22Rv1 (cell line): ENCODE measurements around the gene MIA3.

Experiments used
- H3K27ac ChIP-seq: fragments of 450-650 bp; 2 replicates; pipeline ENCODE4 v1.5.1; 2017
- ZFX ChIP-seq: fragments of 450-650 bp; IDR thresholded peaks from 2 replicates; pipeline ENCODE4 v1.6.1; 2017; ENCODE audit warnings: antibody characterized with exemption, borderline replicate concordance
- TF ChIP-seq, protein P1 (sequence below): fragments of 450-650 bp; IDR thresholded peaks from 2 replicates; pipeline ENCODE4 v1.5.1; 2017; ENCODE audit warnings: mild to moderate bottlenecking

The MIA3 gene, protein sequence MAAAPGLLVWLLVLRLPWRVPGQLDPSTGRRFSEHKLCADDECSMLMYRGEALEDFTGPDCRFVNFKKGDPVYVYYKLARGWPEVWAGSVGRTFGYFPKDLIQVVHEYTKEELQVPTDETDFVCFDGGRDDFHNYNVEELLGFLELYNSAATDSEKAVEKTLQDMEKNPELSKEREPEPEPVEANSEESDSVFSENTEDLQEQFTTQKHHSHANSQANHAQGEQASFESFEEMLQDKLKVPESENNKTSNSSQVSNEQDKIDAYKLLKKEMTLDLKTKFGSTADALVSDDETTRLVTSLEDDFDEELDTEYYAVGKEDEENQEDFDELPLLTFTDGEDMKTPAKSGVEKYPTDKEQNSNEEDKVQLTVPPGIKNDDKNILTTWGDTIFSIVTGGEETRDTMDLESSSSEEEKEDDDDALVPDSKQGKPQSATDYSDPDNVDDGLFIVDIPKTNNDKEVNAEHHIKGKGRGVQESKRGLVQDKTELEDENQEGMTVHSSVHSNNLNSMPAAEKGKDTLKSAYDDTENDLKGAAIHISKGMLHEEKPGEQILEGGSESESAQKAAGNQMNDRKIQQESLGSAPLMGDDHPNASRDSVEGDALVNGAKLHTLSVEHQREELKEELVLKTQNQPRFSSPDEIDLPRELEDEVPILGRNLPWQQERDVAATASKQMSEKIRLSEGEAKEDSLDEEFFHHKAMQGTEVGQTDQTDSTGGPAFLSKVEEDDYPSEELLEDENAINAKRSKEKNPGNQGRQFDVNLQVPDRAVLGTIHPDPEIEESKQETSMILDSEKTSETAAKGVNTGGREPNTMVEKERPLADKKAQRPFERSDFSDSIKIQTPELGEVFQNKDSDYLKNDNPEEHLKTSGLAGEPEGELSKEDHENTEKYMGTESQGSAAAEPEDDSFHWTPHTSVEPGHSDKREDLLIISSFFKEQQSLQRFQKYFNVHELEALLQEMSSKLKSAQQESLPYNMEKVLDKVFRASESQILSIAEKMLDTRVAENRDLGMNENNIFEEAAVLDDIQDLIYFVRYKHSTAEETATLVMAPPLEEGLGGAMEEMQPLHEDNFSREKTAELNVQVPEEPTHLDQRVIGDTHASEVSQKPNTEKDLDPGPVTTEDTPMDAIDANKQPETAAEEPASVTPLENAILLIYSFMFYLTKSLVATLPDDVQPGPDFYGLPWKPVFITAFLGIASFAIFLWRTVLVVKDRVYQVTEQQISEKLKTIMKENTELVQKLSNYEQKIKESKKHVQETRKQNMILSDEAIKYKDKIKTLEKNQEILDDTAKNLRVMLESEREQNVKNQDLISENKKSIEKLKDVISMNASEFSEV (N-terminal part only)

DNA sequence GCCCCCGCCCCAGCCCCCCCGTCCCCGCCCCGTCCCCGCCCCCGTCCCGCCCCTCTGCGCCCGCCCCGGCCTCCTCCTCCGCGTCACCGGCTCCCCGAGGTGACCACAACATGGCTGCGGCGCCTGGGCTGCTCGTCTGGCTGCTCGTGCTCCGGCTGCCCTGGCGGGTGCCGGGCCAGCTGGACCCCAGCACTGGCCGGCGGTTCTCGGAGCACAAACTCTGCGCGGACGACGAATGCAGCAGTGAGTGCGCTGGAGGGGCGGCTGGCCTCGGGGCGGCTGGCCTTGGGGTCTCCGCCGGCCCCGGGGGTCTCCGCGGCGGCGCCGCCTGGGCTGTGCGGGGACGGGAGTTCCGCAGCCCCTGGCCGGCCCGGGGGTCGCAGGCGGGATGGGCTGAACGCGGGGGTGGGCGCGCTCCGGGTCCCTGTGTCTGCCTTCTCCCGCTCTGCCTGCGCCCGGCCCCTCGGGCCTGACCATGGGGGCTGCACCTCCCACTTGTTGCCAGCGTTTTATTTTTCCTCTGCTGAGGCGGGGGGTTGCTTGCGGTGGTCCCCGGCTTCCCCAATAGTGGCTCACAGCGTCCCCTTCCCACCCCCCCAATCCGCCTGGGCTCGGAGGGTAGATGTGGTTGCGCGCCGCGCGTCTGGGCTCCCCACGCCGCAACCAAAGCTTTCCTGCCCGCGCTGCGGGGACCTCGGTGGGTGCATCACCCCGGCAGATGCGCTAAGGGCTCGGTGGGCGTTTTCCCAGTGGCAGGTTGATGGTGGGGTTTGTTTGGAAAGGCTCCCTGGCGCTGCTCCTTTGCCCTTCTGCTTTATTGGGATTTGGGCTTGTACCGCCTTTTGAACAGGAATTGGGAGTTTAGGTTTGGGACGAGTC, at the start of gene MIA3:
Gene MIA3 (plus strand): TSS at position 97 of the 879 bp plus-strand sequence. CDS start 14 bp downstream, at position 111.
- TF ChIP-seq ZFX = no peak
- TF ChIP-seq, protein P1, sequence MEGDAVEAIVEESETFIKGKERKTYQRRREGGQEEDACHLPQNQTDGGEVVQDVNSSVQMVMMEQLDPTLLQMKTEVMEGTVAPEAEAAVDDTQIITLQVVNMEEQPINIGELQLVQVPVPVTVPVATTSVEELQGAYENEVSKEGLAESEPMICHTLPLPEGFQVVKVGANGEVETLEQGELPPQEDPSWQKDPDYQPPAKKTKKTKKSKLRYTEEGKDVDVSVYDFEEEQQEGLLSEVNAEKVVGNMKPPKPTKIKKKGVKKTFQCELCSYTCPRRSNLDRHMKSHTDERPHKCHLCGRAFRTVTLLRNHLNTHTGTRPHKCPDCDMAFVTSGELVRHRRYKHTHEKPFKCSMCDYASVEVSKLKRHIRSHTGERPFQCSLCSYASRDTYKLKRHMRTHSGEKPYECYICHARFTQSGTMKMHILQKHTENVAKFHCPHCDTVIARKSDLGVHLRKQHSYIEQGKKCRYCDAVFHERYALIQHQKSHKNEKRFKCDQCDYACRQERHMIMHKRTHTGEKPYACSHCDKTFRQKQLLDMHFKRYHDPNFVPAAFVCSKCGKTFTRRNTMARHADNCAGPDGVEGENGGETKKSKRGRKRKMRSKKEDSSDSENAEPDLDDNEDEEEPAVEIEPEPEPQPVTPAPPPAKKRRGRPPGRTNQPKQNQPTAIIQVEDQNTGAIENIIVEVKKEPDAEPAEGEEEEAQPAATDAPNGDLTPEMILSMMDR = no peak
- H3K27ac ChIP-seq = peak within 1 kb of the TSS; percentile 55

DNA sequence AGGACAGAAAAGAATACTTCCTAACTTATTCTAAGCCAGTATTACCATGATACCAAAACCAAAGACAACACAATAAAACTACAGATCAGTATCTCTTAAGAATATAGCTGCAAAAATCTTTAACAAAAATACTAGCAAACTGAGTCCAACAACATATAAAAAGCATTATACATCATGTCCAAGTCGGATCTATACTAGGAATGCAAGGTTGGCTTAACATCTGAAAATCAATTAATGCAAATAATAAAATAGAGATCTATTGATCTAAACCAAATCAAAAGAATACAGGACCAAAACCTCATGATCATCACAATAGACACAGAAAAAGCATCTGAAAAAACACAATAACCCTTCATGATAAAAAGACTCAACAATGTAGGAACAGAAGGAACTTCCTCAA, 47.1 kb upstream of the MIA3 start:
- no peak overlapping the region for H3K27ac ChIP-seq
- TF ChIP-seq, protein P1 = no peak
- no peak for TF ChIP-seq ZFX

DNA sequence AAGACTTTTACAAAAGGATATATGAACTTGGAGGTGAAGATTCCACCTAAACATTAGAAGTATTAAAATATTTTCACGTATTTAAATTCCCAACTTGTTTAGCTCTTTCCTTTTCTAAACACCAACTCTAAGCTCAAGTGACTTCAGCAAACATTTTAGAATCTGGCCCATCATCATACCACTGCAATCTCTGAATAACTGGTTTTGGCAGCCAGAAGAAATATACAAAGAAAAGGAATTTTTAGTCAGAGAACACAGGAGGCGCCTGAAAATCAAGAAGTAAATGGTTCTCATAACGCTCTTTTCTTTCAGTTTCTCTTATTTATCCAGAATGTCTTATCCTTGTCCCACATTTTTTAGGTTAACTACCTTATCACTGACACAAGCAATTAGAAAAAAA, 38.6 kb upstream of the MIA3 start:
- no peak for TF ChIP-seq ZFX
- TF ChIP-seq, protein P1 = no peak
- H3K27ac ChIP-seq = no peak overlapping the region

DNA sequence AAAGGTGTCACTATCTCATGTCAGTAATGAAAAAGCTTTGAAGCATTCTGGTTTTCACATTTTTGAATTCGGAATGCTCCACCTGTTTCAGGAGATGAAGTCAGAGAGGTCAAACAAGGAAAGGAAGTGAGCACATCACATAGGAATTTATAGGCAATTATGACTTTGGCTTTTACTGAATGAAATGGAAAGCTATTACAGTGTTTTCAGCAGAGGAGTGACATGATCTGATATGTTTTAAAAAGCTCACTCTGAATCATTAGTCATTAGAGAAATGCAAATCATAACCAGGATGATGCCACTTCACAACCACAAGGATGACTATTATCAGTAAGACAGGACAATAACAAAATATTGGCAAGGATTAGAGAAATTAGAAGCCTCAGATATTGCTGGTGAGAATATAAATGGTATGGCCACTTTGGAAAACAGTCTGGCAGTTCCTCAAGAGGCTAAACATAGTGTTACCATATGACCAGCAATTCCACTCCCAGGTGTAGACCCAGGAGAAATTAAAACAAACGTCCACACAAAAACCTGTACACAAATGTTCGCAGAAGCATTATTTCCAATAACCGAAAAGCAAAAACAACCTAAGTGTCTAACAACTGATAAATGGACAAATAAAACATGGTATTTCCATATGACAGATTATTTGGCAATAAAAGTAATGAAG, 35.7 kb upstream of the MIA3 start:
- H3K27ac ChIP-seq = peak overlapping the region; percentile 20; the same call in 1 of the 2 replicates
- TF ChIP-seq, protein P1 = no peak
- no peak for TF ChIP-seq ZFX

DNA sequence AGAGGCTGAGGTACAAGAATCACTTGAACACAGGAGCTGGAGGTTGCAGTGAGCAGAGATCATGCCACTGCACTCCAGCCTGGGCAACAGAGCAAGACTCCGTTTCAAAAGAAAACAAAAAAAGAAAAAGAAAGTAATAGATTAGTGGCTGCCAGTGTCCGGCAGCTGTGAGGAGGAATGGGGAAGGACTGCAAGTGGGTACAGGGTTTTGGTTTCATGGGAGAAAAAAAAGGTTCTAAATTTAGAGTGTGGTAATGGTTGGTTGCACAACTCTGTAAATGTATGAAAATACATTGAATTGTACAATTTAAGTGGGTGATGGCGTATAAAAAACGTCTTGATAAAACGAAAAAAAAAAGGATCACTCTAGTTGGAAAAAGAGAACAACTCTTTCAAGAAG, 34.8 kb upstream of the MIA3 start:
- no peak for TF ChIP-seq ZFX
- TF ChIP-seq, protein P1 = no peak
- H3K27ac ChIP-seq = no peak overlapping the region

DNA sequence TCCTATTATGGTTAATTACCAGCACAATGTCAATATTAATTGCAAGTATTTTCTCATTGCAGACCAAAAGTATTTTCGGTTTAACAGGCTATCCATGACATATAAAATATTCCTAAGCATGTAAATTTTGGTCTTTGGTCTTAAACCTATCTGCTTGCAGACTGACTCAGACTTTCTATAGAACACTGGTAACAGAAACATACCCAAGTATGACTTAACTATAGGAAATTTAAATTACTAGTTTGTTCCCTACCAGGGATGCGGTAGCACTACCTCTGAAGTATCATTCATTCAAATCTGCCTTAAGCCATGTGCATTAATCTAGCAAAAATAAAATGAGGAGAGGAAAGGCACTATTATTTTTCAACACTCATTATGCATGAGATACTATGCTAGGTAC, 31.1 kb upstream of the MIA3 start:
- no peak for TF ChIP-seq ZFX
- TF ChIP-seq, protein P1 = no peak

More for the DNA sequence above, 31.1 kb upstream of the MIA3 start:
- H3K27ac ChIP-seq = no peak overlapping the region
